CD14-positive monocyte (primary cell): ENCODE measurements around the gene MAML3. TPM values are rescaled to one million over a fixed set of nuclear protein-coding genes. Genes with fewer than 3 reads are reported as not detected.

Experiments used
- DNase-seq, 3 donors: peaks; one replicate each; pipeline ENCODE4 v3.0.0-alpha.2; 2011 to 2022
- H2AFZ ChIP-seq: 2 replicates; pipeline ENCODE4 v1.6.0; 2012; ENCODE audit warnings: mild to moderate bottlenecking, low read depth, low read length, inconsistent platforms; ENCODE audit not compliant: insufficient read depth, poor library complexity, severe bottlenecking
- H3K27ac ChIP-seq, 2 donors: 1 replicate in 1 of 2; 2 replicates in 1 of 2; pipeline ENCODE4 v1.5.1; 2012 to 2013; ENCODE audit warnings: low read length in 2 of 2, control low read depth in 1 of 2, inconsistent platforms in 1 of 2, low read depth in 1 of 2, mild to moderate bottlenecking in 1 of 2
- H3K27me3 ChIP-seq, 2 donors: one replicate each; pipeline versions ENCODE4 v1.6.0 to v1.6.1; 2011 to 2013; ENCODE audit warnings: low read length in 2 of 2; ENCODE audit not compliant: control insufficient read depth in 2 of 2, insufficient read depth in 2 of 2
- H3K36me3 ChIP-seq, 2 donors: replicated peaks in 1 of 2; 1 replicate in 1 of 2; 2 replicates in 1 of 2; pipeline versions ENCODE4 v1.5.1 to v1.6.1; 2012 to 2013; ENCODE audit warnings: low read length in 2 of 2, control low read depth in 1 of 2, inconsistent platforms in 1 of 2, mild to moderate bottlenecking in 1 of 2; ENCODE audit not compliant: insufficient read depth in 2 of 2, control insufficient read depth in 1 of 2
- H3K4me1 ChIP-seq, 2 donors: 1 replicate in 1 of 2; 2 replicates in 1 of 2; pipeline versions ENCODE4 v1.5.1 to v1.6.1; 2012 to 2013; ENCODE audit warnings: low read length in 2 of 2, control low read depth in 1 of 2, inconsistent platforms in 1 of 2, mild to moderate bottlenecking in 1 of 2, moderate library complexity in 1 of 2; ENCODE audit not compliant: insufficient read depth in 2 of 2, control insufficient read depth in 1 of 2
- H3K4me2 ChIP-seq: replicated peaks from 2 replicates; pipeline ENCODE3; 2012; ENCODE audit warnings: low read length, moderate library complexity, mild to moderate bottlenecking; ENCODE audit not compliant: poor library complexity, severe bottlenecking; ENCODE audit errors: extremely low read depth
- H3K4me3 ChIP-seq, 3 experiments: fragments of 200-600 bp in 1 of 3; sonication (generic) in 1 of 3; replicated peaks in 1 of 3; 1 replicate in 2 of 3; 2 replicates in 1 of 3; pipeline ENCODE4 v1.5.1; 2011 to 2013; ENCODE audit warnings: low read length in 3 of 3, mild to moderate bottlenecking in 3 of 3, control low read depth in 2 of 3, low read depth in 2 of 3, inconsistent platforms in 1 of 3, moderate library complexity in 1 of 3
- H3K79me2 ChIP-seq: 2 replicates; pipeline ENCODE4 v1.6.0; 2012; ENCODE audit warnings: mild to moderate bottlenecking, control low read depth, inconsistent platforms, low read length, moderate library complexity; ENCODE audit not compliant: insufficient read depth
- H3K9ac ChIP-seq: 2 replicates; pipeline ENCODE4 v1.6.0; 2017; ENCODE audit warnings: low read length, mild to moderate bottlenecking; ENCODE audit not compliant: insufficient read depth, poor library complexity, severe bottlenecking
- H3K9me3 ChIP-seq, 2 donors: replicated peaks in 1 of 2; 1 replicate in 1 of 2; 2 replicates in 1 of 2; pipeline versions ENCODE4 v1.5.1 to v1.6.1; 2012 to 2013; ENCODE audit warnings: low read length in 2 of 2, control low read depth in 1 of 2; ENCODE audit not compliant: control insufficient read depth in 1 of 2, insufficient read depth in 1 of 2
- H4K20me1 ChIP-seq: 2 replicates; pipeline ENCODE4 v1.6.0; 2012; ENCODE audit warnings: mild to moderate bottlenecking, low read length, control low read depth, moderate library complexity; ENCODE audit not compliant: insufficient read depth
- H3K27ac Mint-ChIP-seq, 7 donors: one replicate each; pipeline ENCODE4 v1.8.0; 2020; ENCODE audit warnings: mild to moderate bottlenecking in 7 of 7, mixed read lengths in 7 of 7, moderate library complexity in 6 of 7, inconsistent platforms in 2 of 7
- H3K27me3 Mint-ChIP-seq, 3 donors: one replicate each; pipeline ENCODE4 v1.8.0; 2021 to 2022; ENCODE audit warnings: low read depth in 3 of 3, mild to moderate bottlenecking in 3 of 3, mixed read lengths in 3 of 3, moderate library complexity in 3 of 3, inconsistent platforms in 1 of 3
- H3K36me3 Mint-ChIP-seq, 2 donors: one replicate each; pipeline ENCODE4 v1.8.0; 2020; ENCODE audit warnings: mixed read lengths in 2 of 2, inconsistent platforms in 1 of 2, mild to moderate bottlenecking in 1 of 2
- H3K4me1 Mint-ChIP-seq: one replicate; pipeline ENCODE4 v1.8.0; 2020; ENCODE audit warnings: mild to moderate bottlenecking, mixed read lengths
- H3K4me3 Mint-ChIP-seq, 2 donors: one replicate each; pipeline ENCODE4 v1.8.0; 2020; ENCODE audit warnings: mild to moderate bottlenecking in 2 of 2, mixed read lengths in 2 of 2, moderate library complexity in 1 of 2
- H3K9me3 Mint-ChIP-seq, 7 donors: one replicate each; pipeline ENCODE4 v1.8.0; 2020 to 2022; ENCODE audit warnings: mixed read lengths in 7 of 7, mild to moderate bottlenecking in 6 of 7, moderate library complexity in 6 of 7, inconsistent platforms in 2 of 7
- CTCF ChIP-seq: fragments of 200-600 bp; IDR thresholded peaks from one replicate; pipeline ENCODE4 v1.8.0; 2022; ENCODE audit warnings: antibody characterized with exemption, mild to moderate bottlenecking
- WGBS: methylation state at CpG from one replicate; pipeline ENCODE4 v1.1.5; 2013; ENCODE audit warnings: missing lambda C conversion rate; ENCODE audit not compliant: insufficient coverage; 5-methylcytosine and 5-hydroxymethylcytosine counted together
- intact Hi-C, 2 donors: fragments of 100-400 bp; cut with micrococcal nuclease; formaldehyde crosslinking; loops; one replicate each; pipeline versions ENCODE4 v1.15.0 to v1.15.1; 2023
- polyA plus RNA-seq, 3 donors: library from polyadenylated mRNA; depleted of rRNA in 1 of 3; unstranded in 2 of 3; stranded (reverse) in 1 of 3; fragments of 300-500 nt in 2 of 3; fragments of >200 nt in 1 of 3; fragmentation: Illumina TruSeq in 2 of 3; gene quantifications; 1 replicate in 2 of 3; 2 replicates in 1 of 3; pipeline ENCODE4 v1.2.3, GENCODE V29; 2012 to 2021

The MAML3 gene
- polyA plus RNA-seq, 3 donors: 1.5 to 6.5 (median 2.3) TPM

GRCh38 chr4:139802931-139803330, 351.1 kb downstream of the MAML3 start:
- no peaks in the 10 kb centered on the region for H3K9me3 ChIP-seq
- no peaks in the 10 kb centered on the region for H3K36me3 ChIP-seq
- no peak overlapping the region for H3K4me2 ChIP-seq
- peaks cover 0 to 4% of the 10 kb centered on the region in 2 donors for H3K36me3 Mint-ChIP-seq
- H3K4me1 Mint-ChIP-seq: peaks cover 14% of the 10 kb centered on the region
- H3K4me3 ChIP-seq: no peak overlapping the region
- no peaks in the 10 kb centered on the region for H3K27me3 Mint-ChIP-seq
- WGBS: 56% methylated on average over 1 of the region's 2 CpGs
- intact Hi-C loops: no loop called here
- no peak overlapping the region for H3K9ac ChIP-seq
- no peak overlapping the region for H2AFZ ChIP-seq
- no peaks in the 10 kb centered on the region for H3K79me2 ChIP-seq
- no peaks in the 10 kb centered on the region for H3K4me1 ChIP-seq
- H3K27ac ChIP-seq: no peak overlapping the region
- no peak for DNase-seq
- no peaks in the 10 kb centered on the region for H3K9me3 Mint-ChIP-seq
- H3K27me3 ChIP-seq: no peaks in the 10 kb centered on the region
- peaks cover 19% of the 10 kb centered on the region for H4K20me1 ChIP-seq
- TF ChIP-seq CTCF: no peak
- no peak overlapping the region for H3K27ac Mint-ChIP-seq
- no peak overlapping the region for H3K4me3 Mint-ChIP-seq

- no peak for TF ChIP-seq CTCF
- H3K4me1 ChIP-seq: no peaks in the 10 kb centered on the region
- Mint-ChIP-seq H3K27ac (no peak overlapping the region), H3K27me3 (no peaks in the 10 kb centered on the region), H3K9me3 (peaks cover 0 to 1% (median 0%) of the 10 kb centered on the region in 7 donors), H3K4me3 (no peak overlapping the region), H3K36me3 (peaks cover 0 to 4% of the 10 kb centered on the region in 2 donors), H3K4me1 (peaks cover 12% of the 10 kb centered on the region)
- H4K20me1 ChIP-seq: peaks cover 19% of the 10 kb centered on the region
- H3K36me3 ChIP-seq: no peaks in the 10 kb centered on the region
- no CpG with 5 or more reads among the region's 1 CpG for WGBS
- DNase-seq: no peak
- intact Hi-C loops: no loop called here
- H3K27me3 ChIP-seq: no peaks in the 10 kb centered on the region
- H3K9ac ChIP-seq: no peak overlapping the region
- H2AFZ ChIP-seq: no peak overlapping the region
- H3K9me3 ChIP-seq: no peaks in the 10 kb centered on the region
- no peaks in the 10 kb centered on the region for H3K79me2 ChIP-seq
- no peak overlapping the region for H3K4me2 ChIP-seq
- no peak overlapping the region for H3K27ac ChIP-seq
- H3K4me3 ChIP-seq: no peak overlapping the region
Measured at GRCh38 chr4:139802488-139802887, 351.5 kb downstream of the MAML3 start.
